Activated CD8-positive, alpha-beta T cell treated with anti-CD3 and anti-CD28 coated beads for 36 hours (primary cell): ENCODE measurements around the gene PES1. TPM values are rescaled to one million over a fixed set of nuclear protein-coding genes. Genes with fewer than 3 reads are reported as not detected.

Experiments used
- ATAC-seq: fragments of 200-7000 bp; cut with Tn5 transposase; one replicate; pipeline ENCODE4 v1.10.0; 2021; ENCODE audit warnings: mild to moderate bottlenecking, moderate library complexity
- CTCF ChIA-PET: fragments of 350-600 bp; sonication (Branson Sonifier 250); formaldehyde crosslinking; loops from one replicate; lab custom pipeline; 2021; ENCODE audit warnings: antibody characterized with exemption; lab: Charles Lee
- POLR2A ChIA-PET: fragments of 350-600 bp; sonication (Branson Sonifier 250); formaldehyde crosslinking; loops from one replicate; lab custom pipeline; 2021; ENCODE audit warnings: antibody characterized with exemption; lab: Charles Lee
- DNase-seq: peaks from one replicate; pipeline ENCODE4 v3.0.0-alpha.2; 2020
- H3K27ac Mint-ChIP-seq: one replicate; pipeline ENCODE4 v1.8.0; 2021; ENCODE audit warnings: mild to moderate bottlenecking, mixed read lengths
- H3K27me3 Mint-ChIP-seq: one replicate; pipeline ENCODE4 v1.8.0; 2021; ENCODE audit warnings: mixed read lengths
- H3K36me3 Mint-ChIP-seq: one replicate; pipeline ENCODE4 v1.8.0; 2021; ENCODE audit warnings: low read depth, mixed read lengths
- H3K4me1 Mint-ChIP-seq: one replicate; pipeline ENCODE4 v1.8.0; 2021; ENCODE audit warnings: low read depth, mixed read lengths
- H3K4me3 Mint-ChIP-seq: one replicate; pipeline ENCODE4 v1.8.0; 2021; ENCODE audit warnings: mild to moderate bottlenecking, moderate library complexity, mixed read lengths
- H3K9me3 Mint-ChIP-seq: one replicate; pipeline ENCODE4 v1.8.0; 2021; ENCODE audit warnings: mixed read lengths
- CTCF ChIP-seq: fragments of 200-600 bp; IDR thresholded peaks from one replicate; pipeline ENCODE4 v1.8.0; 2022; ENCODE audit warnings: antibody characterized with exemption, mild to moderate bottlenecking
- intact Hi-C: fragments of 100-400 bp; cut with micrococcal nuclease; formaldehyde crosslinking; loops from one replicate; pipeline ENCODE4 v1.10.0; 2022
- total RNA-seq, 2 experiments: library from RNA; stranded (reverse); gene quantifications; one replicate each; pipeline ENCODE4 v1.2.3, GENCODE V29; 2021

Gene PES1
- total RNA-seq, 2 experiments from 2014 or later: 123 to 131 TPM

GRCh38 chr22:30610299-30610698 lies 18.6 kb upstream of the PES1 start:
- Mint-ChIP-seq H3K27ac (no peak overlapping the region), H3K27me3 (no peaks in the 10 kb centered on the region), H3K4me3 (no peak overlapping the region), H3K9me3 (no peaks in the 10 kb centered on the region), H3K4me1 (peaks cover 25% of the 10 kb centered on the region), H3K36me3 (no peaks in the 10 kb centered on the region)
- intact Hi-C loops: no loop called here
- ChIA-PET CTCF (interaction anchor here (1.4 kb wide), 1 partner anchor 25 kb away, joined by 5 read pairs; the partner anchor contains the start of gene SLC35E4), POLR2A (interaction anchor here (0.6 to 1.5 kb wide), 3 partner anchors 10 to 20 kb away, joined by 3 to 4 read pairs (median 3); partner anchors contain the start of gene PES1)
- DNase-seq: no peak
- no peak for TF ChIP-seq CTCF
- ATAC-seq: no peak

GRCh38 chr22:30609260-30610185 lies 17.8 kb upstream of the PES1 start:
- no peak for TF ChIP-seq CTCF
- Mint-ChIP-seq H3K4me1 (peaks cover 25% of the 10 kb centered on the region), H3K36me3 (no peaks in the 10 kb centered on the region), H3K27ac (no peak overlapping the region), H3K27me3 (no peaks in the 10 kb centered on the region), H3K4me3 (no peak overlapping the region), H3K9me3 (no peaks in the 10 kb centered on the region)
- ATAC-seq: peak; percentile 62
- peak; percentile 51 for DNase-seq
- intact Hi-C loops: no loop called here
- ChIA-PET POLR2A (interaction anchor here (0.6 to 1.5 kb wide), 3 partner anchors 11 to 19 kb away, joined by 3 to 4 read pairs (median 3); partner anchors contain the start of gene PES1), CTCF (interaction anchor here (0.6 to 1.4 kb wide), 2 partner anchors 11 to 25 kb away, joined by 3 to 5 read pairs; partner anchors contain the start of gene SLC35E4)

DNA sequence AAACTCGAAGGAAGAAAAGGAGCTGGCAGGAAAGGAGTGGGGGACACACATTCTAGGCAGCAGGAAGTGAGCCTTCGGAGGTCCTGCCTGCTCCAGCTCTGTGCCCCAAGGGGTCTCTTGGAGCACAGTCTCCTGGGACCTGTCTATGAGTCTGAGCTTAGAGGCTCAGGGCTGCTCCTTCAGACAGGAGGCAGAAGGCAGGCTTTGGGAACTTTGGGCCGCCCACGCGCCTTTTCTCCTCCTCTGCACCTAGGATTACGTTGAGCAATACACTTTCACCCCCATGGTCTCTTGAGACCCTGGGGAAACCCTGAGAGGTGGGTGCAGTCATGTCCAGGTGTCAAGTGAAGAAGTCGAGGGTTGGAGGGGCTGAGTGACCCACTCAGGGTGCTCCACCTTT lies 16.2 kb upstream of the PES1 start:
- intact Hi-C loops: no loop called here
- TF ChIP-seq CTCF: no peak
- DNase-seq (no peak), ATAC-seq (no peak)
- Mint-ChIP-seq H3K9me3 (no peaks in the 10 kb centered on the region), H3K27me3 (no peaks in the 10 kb centered on the region), H3K4me1 (peaks cover 25% of the 10 kb centered on the region), H3K4me3 (no peak overlapping the region), H3K36me3 (no peaks in the 10 kb centered on the region), H3K27ac (no peak overlapping the region)
- ChIA-PET POLR2A (interaction anchor here (0.6 to 1.9 kb wide), 4 partner anchors 13 to 147 kb away, joined by 3 to 6 read pairs (median 4); partner anchors contain the start of gene PES1), CTCF (interaction anchor here (1.0 to 2.9 kb wide), 4 partner anchors 12 to 147 kb away, joined by 3 to 19 read pairs (median 6); partner anchors contain the start of genes PES1 and SLC35E4)

- ChIA-PET CTCF (interaction anchor here (1.0 to 2.9 kb wide), 4 partner anchors 12 to 148 kb away, joined by 3 to 19 read pairs (median 6); partner anchors contain the start of genes PES1 and SLC35E4), POLR2A (interaction anchor here (0.6 to 1.9 kb wide), 6 partner anchors 12 to 29 kb away, joined by 3 to 6 read pairs (median 4); partner anchors contain the start of genes PES1 and SLC35E4)
- H3K4me3 Mint-ChIP-seq: peak overlapping the region; percentile 59
- H3K4me1 Mint-ChIP-seq: peaks cover 25% of the 10 kb centered on the region
- TF ChIP-seq CTCF: no peak
- H3K27ac Mint-ChIP-seq: peak overlapping the region; percentile 45
- H3K9me3 Mint-ChIP-seq: no peaks in the 10 kb centered on the region
- no peaks in the 10 kb centered on the region for H3K36me3 Mint-ChIP-seq
- DNase-seq (no peak), ATAC-seq (no peak)
- H3K27me3 Mint-ChIP-seq: no peaks in the 10 kb centered on the region
- intact Hi-C loops: no loop called here
Measured at GRCh38 chr22:30607300-30607930, 15.7 kb upstream of the PES1 start.
